Measurements from ENCODE around the gene JKAMP.

JKAMP gene

DNA sequence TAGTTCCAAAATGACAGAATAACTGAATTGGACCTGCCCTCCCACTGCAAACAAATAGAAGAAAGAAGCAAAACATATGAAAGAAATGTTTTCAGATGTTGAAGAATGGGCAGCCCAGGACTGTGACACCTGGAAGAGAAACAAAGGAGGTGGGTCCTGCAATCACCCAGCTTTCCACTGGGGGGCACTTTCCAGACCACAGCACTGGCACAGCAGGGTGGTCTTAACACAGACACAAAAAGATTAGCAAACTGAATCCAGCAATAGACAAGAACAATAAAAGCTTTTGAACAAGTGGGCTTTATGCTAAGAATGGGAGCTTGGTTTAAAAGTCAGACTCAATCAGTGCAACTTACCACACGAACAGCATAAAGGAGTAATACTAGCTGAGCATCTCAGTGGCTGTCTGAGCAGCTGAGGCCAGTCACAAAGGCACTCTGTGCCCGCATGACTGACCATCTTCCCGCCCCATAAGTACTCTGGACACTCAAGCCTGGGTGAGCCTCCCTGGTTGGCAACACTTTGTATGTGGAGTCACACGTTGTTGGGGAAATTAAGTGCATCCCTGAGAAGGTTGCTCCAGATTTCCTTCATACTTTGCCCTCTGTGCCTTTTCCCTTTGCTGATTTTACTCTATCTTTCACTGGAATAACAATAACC is 27.7 kb downstream of the JKAMP start:
- H3K4me1 Mint-ChIP-seq = peaks cover 14% of the 10 kb centered on the region
- TF ChIP-seq, protein P1, sequence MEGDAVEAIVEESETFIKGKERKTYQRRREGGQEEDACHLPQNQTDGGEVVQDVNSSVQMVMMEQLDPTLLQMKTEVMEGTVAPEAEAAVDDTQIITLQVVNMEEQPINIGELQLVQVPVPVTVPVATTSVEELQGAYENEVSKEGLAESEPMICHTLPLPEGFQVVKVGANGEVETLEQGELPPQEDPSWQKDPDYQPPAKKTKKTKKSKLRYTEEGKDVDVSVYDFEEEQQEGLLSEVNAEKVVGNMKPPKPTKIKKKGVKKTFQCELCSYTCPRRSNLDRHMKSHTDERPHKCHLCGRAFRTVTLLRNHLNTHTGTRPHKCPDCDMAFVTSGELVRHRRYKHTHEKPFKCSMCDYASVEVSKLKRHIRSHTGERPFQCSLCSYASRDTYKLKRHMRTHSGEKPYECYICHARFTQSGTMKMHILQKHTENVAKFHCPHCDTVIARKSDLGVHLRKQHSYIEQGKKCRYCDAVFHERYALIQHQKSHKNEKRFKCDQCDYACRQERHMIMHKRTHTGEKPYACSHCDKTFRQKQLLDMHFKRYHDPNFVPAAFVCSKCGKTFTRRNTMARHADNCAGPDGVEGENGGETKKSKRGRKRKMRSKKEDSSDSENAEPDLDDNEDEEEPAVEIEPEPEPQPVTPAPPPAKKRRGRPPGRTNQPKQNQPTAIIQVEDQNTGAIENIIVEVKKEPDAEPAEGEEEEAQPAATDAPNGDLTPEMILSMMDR (IDR thresholded peaks at IDR 0.05; ENCODE audit: unreplicated experiment in 3 of 3) = peak; percentile 46 to 57 (median 50)
- H3K9me3 Mint-ChIP-seq = peaks cover 12% of the 10 kb centered on the region
- H3K4me3 Mint-ChIP-seq = no peak overlapping the region
- H3K27ac Mint-ChIP-seq = no peak overlapping the region
- no peaks in the 10 kb centered on the region for H3K36me3 Mint-ChIP-seq (ENCODE audit: low read depth)
- H3K27me3 Mint-ChIP-seq (ENCODE audit: low read depth) = no peaks in the 10 kb centered on the region

DNA sequence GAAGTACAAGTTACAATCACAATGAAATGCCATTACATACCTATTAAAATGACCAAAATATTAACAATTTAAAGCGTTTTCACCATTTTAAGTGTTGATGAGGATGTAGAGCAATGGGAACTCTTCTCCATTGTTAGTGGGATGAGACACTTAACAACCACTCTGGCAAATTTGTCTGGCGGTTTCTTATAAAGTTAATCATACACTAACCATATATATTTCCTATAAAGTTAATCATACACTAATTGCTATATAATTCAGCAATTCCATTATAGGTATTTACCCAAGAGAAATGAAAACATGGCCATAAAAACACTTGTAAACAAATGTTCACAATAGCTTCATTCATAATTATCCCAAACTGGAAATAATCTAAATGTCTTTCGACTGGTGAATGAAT is 35.9 kb downstream of the JKAMP start:
- Mint-ChIP-seq H3K9me3 (peaks cover 3% of the 10 kb centered on the region), H3K36me3 (ENCODE audit: low read depth) (no peaks in the 10 kb centered on the region), H3K4me1 (no peaks in the 10 kb centered on the region), H3K27me3 (ENCODE audit: low read depth) (no peaks in the 10 kb centered on the region), H3K27ac (no peak overlapping the region), H3K4me3 (no peak overlapping the region)
- TF ChIP-seq, protein P1 (IDR thresholded peaks at IDR 0.05; ENCODE audit: unreplicated experiment in 3 of 3) = no peak

DNA sequence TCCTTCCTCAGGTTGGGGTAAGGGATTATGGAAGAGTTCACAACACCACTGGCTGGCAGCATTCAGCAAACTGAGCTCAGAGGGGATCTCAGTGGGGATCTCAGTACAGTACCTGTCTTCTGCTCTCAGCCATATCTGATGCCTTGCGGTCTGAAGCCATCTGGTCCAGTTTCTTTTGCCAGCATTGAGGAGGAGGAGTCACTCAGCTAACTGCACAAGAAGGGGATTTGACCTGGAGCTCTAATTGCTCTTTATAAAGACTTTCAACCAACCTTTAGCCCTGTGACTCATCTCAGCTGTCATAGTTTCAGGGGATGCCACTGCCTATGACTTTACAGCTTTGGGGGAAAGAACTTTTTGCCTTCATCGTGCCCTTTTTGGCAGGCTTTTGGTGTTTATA is 44.9 kb downstream of the JKAMP start:
- H3K27me3 Mint-ChIP-seq (ENCODE audit: low read depth) = peaks cover 3% of the 10 kb centered on the region
- no peak overlapping the region for H3K4me3 Mint-ChIP-seq
- TF ChIP-seq, protein P1 (IDR thresholded peaks at IDR 0.05; ENCODE audit: unreplicated experiment in 3 of 3) = no peak
- no peaks in the 10 kb centered on the region for H3K4me1 Mint-ChIP-seq
- peaks cover 16% of the 10 kb centered on the region for H3K9me3 Mint-ChIP-seq
- H3K27ac Mint-ChIP-seq = no peak overlapping the region
- no peaks in the 10 kb centered on the region for H3K36me3 Mint-ChIP-seq (ENCODE audit: low read depth)

DNA sequence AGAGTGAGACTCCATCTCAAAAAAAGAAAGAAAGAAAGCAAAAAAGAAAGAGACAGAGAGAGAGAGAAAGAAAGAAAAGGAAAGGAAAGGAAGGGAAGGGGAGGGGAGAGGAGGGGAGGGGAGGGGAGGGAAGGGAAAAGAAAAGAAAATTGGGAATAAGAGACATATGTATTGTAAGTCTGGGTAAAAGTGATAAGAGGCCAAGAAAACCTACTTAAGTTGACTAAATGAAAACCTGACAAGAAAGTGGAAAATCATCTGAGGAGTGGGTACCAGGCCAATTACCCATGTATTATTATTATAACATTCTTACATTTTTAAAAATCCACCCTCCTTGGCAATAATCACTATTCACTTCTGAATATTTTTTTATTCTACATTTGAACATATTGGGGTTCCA is 46.0 kb downstream of the JKAMP start:
- Mint-ChIP-seq H3K9me3 (peaks cover 16% of the 10 kb centered on the region), H3K36me3 (ENCODE audit: low read depth) (no peaks in the 10 kb centered on the region), H3K4me1 (no peaks in the 10 kb centered on the region), H3K27ac (no peak overlapping the region), H3K27me3 (ENCODE audit: low read depth) (peaks cover 3% of the 10 kb centered on the region), H3K4me3 (no peak overlapping the region)
- TF ChIP-seq, protein P1 (IDR thresholded peaks at IDR 0.05; ENCODE audit: unreplicated experiment in 3 of 3) = no peak

DNA sequence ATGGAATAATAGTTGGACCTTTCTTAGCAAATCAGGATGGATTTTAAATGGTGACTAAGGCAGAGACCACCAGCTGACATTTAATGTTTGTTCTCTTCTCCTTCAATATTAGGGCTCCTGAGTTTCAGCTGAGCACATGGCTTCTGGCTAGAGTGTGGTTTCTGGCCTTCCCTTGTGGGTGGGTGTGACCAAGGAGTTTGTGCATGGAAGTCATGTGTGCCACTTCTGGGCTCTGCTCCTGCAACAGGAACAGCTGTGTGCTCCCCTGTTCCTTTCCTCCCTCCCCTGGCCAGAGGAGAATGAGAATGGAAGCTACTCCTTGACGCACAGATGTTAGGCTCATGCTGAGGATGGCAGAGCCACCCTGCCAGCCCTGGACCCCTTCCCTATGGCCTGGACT is 48.1 kb downstream of the JKAMP start:
- no peak overlapping the region for H3K4me3 Mint-ChIP-seq
- no peak overlapping the region for H3K27ac Mint-ChIP-seq
- no peaks in the 10 kb centered on the region for H3K4me1 Mint-ChIP-seq
- peaks cover 16% of the 10 kb centered on the region for H3K9me3 Mint-ChIP-seq
- H3K27me3 Mint-ChIP-seq (ENCODE audit: low read depth) = peaks cover 3% of the 10 kb centered on the region
- TF ChIP-seq, protein P1 (IDR thresholded peaks at IDR 0.05; ENCODE audit: unreplicated experiment in 3 of 3) = no peak
- H3K36me3 Mint-ChIP-seq (ENCODE audit: low read depth) = no peaks in the 10 kb centered on the region

DNA sequence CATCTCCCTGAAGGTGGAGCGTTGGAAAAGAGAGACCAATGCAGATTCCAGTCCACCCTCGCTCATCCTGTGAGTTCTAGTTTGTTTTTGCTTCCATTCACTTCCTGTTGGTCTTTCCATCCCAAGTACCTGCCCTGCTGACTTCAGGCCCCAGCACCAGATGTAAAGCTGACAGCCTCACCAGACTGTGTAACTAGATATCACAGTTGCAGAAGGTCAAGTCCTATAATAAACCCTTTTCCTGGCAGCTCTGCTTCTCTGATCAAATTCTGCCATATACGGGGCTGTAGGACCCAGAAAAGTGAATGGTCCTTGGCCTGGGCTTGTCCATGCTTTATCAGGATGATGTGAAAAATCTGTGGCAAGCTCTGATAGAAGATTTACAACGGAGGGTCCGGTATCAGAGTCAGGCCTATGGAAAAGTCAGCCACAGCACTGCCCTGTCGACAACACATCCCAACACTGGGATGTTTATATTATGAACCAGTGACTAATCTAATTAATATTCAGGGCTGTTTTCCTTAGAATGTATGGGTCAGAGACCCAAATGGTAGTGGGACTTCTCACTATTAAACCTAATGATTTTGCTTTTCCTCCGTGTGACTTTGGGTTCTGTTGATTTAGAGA is 50.2 kb downstream of the JKAMP start:
- Mint-ChIP-seq H3K36me3 (ENCODE audit: low read depth) (no peaks in the 10 kb centered on the region), H3K27ac (peak overlapping the region in 1 of 3 experiments; percentile 34), H3K4me1 (no peaks in the 10 kb centered on the region), H3K9me3 (peaks cover 4% of the 10 kb centered on the region), H3K27me3 (ENCODE audit: low read depth) (peaks cover 3% of the 10 kb centered on the region), H3K4me3 (no peak overlapping the region)
- TF ChIP-seq, protein P1 (IDR thresholded peaks at IDR 0.05; ENCODE audit: unreplicated experiment in 3 of 3) = no peak
